Caco-2 (cell line): ENCODE results near the gene GSX1. TPM values are rescaled to one million over a fixed set of nuclear protein-coding genes. Genes with fewer than 3 reads are reported as not detected.

Experiments used
- BruUV-seq: library from RNA; stranded (reverse); fragments of 400-500 nt; replicated peaks from 2 replicates; lab custom pipeline; 2021; lab: Mats Ljungman, UMichigan
- CTCF ChIA-PET: fragments of 300-600 bp; sonication (Branson Sonifier 250); formaldehyde crosslinking; loops from one replicate; lab custom pipeline; 2022; ENCODE audit warnings: antibody characterized with exemption; lab: Charles Lee
- POLR2A ChIA-PET: fragments of 300-600 bp; sonication (Branson Sonifier 250); formaldehyde crosslinking; loops from one replicate; lab custom pipeline; 2022; ENCODE audit warnings: antibody characterized with exemption; lab: Charles Lee
- DNase-seq, 2 experiments: peaks; one replicate each; pipeline versions ENCODE4 v3.0.0 to v3.0.0-alpha.2; 2020 to 2022
- H3K27me3 ChIP-seq: replicated peaks from 2 replicates; pipeline ENCODE4 v1.6.0; 2011; ENCODE audit warnings: low read length; ENCODE audit not compliant: control insufficient read depth, insufficient read depth
- H3K36me3 ChIP-seq: 2 replicates; pipeline ENCODE4 v1.5.1; 2011; ENCODE audit warnings: low read length; ENCODE audit not compliant: control insufficient read depth, insufficient read depth
- H3K4me1 ChIP-seq: fragments of 250-450 bp; sonication (Bioruptor Pico); 2 replicates; pipeline ENCODE4 v1.5.1; 2020; ENCODE audit warnings: mild to moderate bottlenecking
- H3K4me3 ChIP-seq: 2 replicates; pipeline ENCODE4 v1.5.1; 2011; ENCODE audit warnings: low read depth, mild to moderate bottlenecking, control low read depth, low read length
- H3K9me3 ChIP-seq: fragments of 250-450 bp; sonication (Bioruptor Pico); 2 replicates; pipeline ENCODE4 v1.5.1; 2020; ENCODE audit warnings: mild to moderate bottlenecking, moderate library complexity
- H3K27ac Mint-ChIP-seq: one replicate; pipeline ENCODE4 v1.8.0; 2022; ENCODE audit warnings: mixed read lengths; ENCODE audit not compliant: unreplicated experiment
- H3K27me3 Mint-ChIP-seq: one replicate; pipeline ENCODE4 v1.8.0; 2022; ENCODE audit warnings: mixed read lengths; ENCODE audit not compliant: insufficient read depth, unreplicated experiment
- H3K36me3 Mint-ChIP-seq: one replicate; pipeline ENCODE4 v1.8.0; 2022; ENCODE audit warnings: mild to moderate bottlenecking, mixed read lengths; ENCODE audit not compliant: insufficient read depth, unreplicated experiment
- H3K4me1 Mint-ChIP-seq: one replicate; pipeline ENCODE4 v1.8.0; 2022; ENCODE audit warnings: low read depth, mixed read lengths; ENCODE audit not compliant: unreplicated experiment
- H3K4me3 Mint-ChIP-seq: one replicate; pipeline ENCODE4 v1.8.0; 2022; ENCODE audit warnings: mild to moderate bottlenecking, moderate library complexity, mixed read lengths; ENCODE audit not compliant: unreplicated experiment
- H3K9me3 Mint-ChIP-seq: one replicate; pipeline ENCODE4 v1.8.0; 2022; ENCODE audit warnings: mixed read lengths; ENCODE audit not compliant: unreplicated experiment
- CTCF ChIP-seq, 2 experiments: fragments of 200-600 bp in 1 of 2; IDR thresholded peaks; 1 replicate in 1 of 2; 2 replicates in 1 of 2; pipeline versions ENCODE4 v1.5.1 to v1.8.0; 2011 to 2022; ENCODE audit warnings: antibody characterized with exemption in 1 of 2, control low read depth in 1 of 2, inconsistent platforms in 1 of 2, low read depth in 1 of 2, low read length in 1 of 2, mild to moderate bottlenecking in 1 of 2, moderate library complexity in 1 of 2; ENCODE audit not compliant: insufficient read depth in 1 of 2, severe bottlenecking in 1 of 2, unreplicated experiment in 1 of 2
- intact Hi-C: fragments of 100-400 bp; cut with micrococcal nuclease; formaldehyde crosslinking; loops from one replicate; pipeline ENCODE4 v1.10.0; 2022; ENCODE audit not compliant: unreplicated experiment
- total RNA-seq: library from RNA; stranded (reverse); gene quantifications from 2 replicates; pipeline ENCODE4 v1.2.3, GENCODE V29; 2022

GSX1 gene
- total RNA-seq, 1 experiment from 2014 or later = not detected

- H3K27me3 Mint-ChIP-seq = peaks cover 2% of the 10 kb centered on the region
- no peak for DNase-seq
- CTCF ChIA-PET = interaction anchor here (0.6 to 5.3 kb wide), 3 partner anchors 54 to 211 kb away, joined by 6 to 74 read pairs (median 8); no protein-coding TSS in a partner anchor
- intact Hi-C loops = loop anchor here (10.0 kb wide), 1 partner anchor 288 kb away; no protein-coding TSS in a partner anchor
- no peaks in the 10 kb centered on the region for H3K9me3 Mint-ChIP-seq
- no peaks in the 10 kb centered on the region for H3K36me3 Mint-ChIP-seq
- Histone ChIP-seq H3K9me3 (no peaks in the 10 kb centered on the region), H3K36me3 (no peaks in the 10 kb centered on the region), H3K4me3 (no peak overlapping the region), H3K4me1 (no peaks in the 10 kb centered on the region), H3K27me3 (no peaks in the 10 kb centered on the region)
- BruUV-seq = no TSS peak
- H3K27ac Mint-ChIP-seq = no peak overlapping the region
- TF ChIP-seq CTCF (IDR thresholded peaks at IDR 0.05; ENCODE audit: insufficient read depth in 1 of 2, low read depth in 1 of 2, low read length in 1 of 2, severe bottlenecking in 1 of 2, unreplicated experiment in 1 of 2) = no peak
- H3K4me3 Mint-ChIP-seq = no peak overlapping the region
- POLR2A ChIA-PET = no interaction called here
- H3K4me1 Mint-ChIP-seq = peaks cover 7% of the 10 kb centered on the region
Measured at GRCh38 chr13:27772651-27773425, 19.4 kb upstream of the GSX1 start.

GRCh38 chr13:27774169-27774568 is 18.1 kb upstream of the GSX1 start:
- no peak for DNase-seq
- no peaks in the 10 kb centered on the region for H3K27me3 ChIP-seq
- no peaks in the 10 kb centered on the region for H3K4me1 ChIP-seq
- H3K27ac Mint-ChIP-seq = no peak overlapping the region
- no TSS peak for BruUV-seq
- no peaks in the 10 kb centered on the region for H3K36me3 Mint-ChIP-seq
- TF ChIP-seq CTCF (IDR thresholded peaks at IDR 0.05; ENCODE audit: insufficient read depth in 1 of 2, low read depth in 1 of 2, low read length in 1 of 2, severe bottlenecking in 1 of 2, unreplicated experiment in 1 of 2) = no peak
- CTCF ChIA-PET = interaction anchor here (1.7 to 5.3 kb wide), 2 partner anchors 52 to 210 kb away, joined by 6 to 74 read pairs; no protein-coding TSS in a partner anchor
- peaks cover 7% of the 10 kb centered on the region for H3K4me1 Mint-ChIP-seq
- no peaks in the 10 kb centered on the region for H3K9me3 ChIP-seq
- no peaks in the 10 kb centered on the region for H3K9me3 Mint-ChIP-seq
- intact Hi-C loops = loop anchor here (10.0 kb wide), 1 partner anchor 289 kb away; no protein-coding TSS in a partner anchor
- H3K27me3 Mint-ChIP-seq = peaks cover 6% of the 10 kb centered on the region
- no peaks in the 10 kb centered on the region for H3K36me3 ChIP-seq
- POLR2A ChIA-PET = interaction anchor here (0.6 kb wide), 1 partner anchor 23 kb away, joined by 3 read pairs; no protein-coding TSS in a partner anchor
- H3K4me3 Mint-ChIP-seq = no peak overlapping the region
- H3K4me3 ChIP-seq = no peak overlapping the region

- POLR2A ChIA-PET = interaction anchor here (0.6 kb wide), 1 partner anchor 23 kb away, joined by 3 read pairs; no protein-coding TSS in a partner anchor
- no peaks in the 10 kb centered on the region for H3K27me3 ChIP-seq
- no peak overlapping the region for H3K4me3 ChIP-seq
- intact Hi-C loops = loop anchor here (10.0 kb wide), 1 partner anchor 290 kb away; no protein-coding TSS in a partner anchor
- H3K36me3 Mint-ChIP-seq = no peaks in the 10 kb centered on the region
- H3K27me3 Mint-ChIP-seq = peaks cover 6% of the 10 kb centered on the region
- no peaks in the 10 kb centered on the region for H3K9me3 Mint-ChIP-seq
- peaks cover 7% of the 10 kb centered on the region for H3K4me1 Mint-ChIP-seq
- no peak for TF ChIP-seq CTCF (IDR thresholded peaks at IDR 0.05; ENCODE audit: insufficient read depth in 1 of 2, low read depth in 1 of 2, low read length in 1 of 2, severe bottlenecking in 1 of 2, unreplicated experiment in 1 of 2)
- H3K27ac Mint-ChIP-seq = no peak overlapping the region
- DNase-seq = no peak
- no peaks in the 10 kb centered on the region for H3K4me1 ChIP-seq
- CTCF ChIA-PET = interaction anchor here (5.3 kb wide), 1 partner anchor 52 kb away, joined by 74 read pairs; no protein-coding TSS in a partner anchor
- H3K4me3 Mint-ChIP-seq = no peak overlapping the region
- no TSS peak for BruUV-seq
- H3K9me3 ChIP-seq = no peaks in the 10 kb centered on the region
- H3K36me3 ChIP-seq = no peaks in the 10 kb centered on the region
Measured at GRCh38 chr13:27774651-27775050, 17.6 kb upstream of the GSX1 start.
